Colonic mucosa (tissue), 4 donors: ENCODE measurements around the gene EVA1C. TPM values are rescaled to one million over a fixed set of nuclear protein-coding genes. Genes with fewer than 3 reads are reported as not detected.

Source experiments
- DNase-seq: peaks from one replicate; pipeline ENCODE4 v3.0.0-alpha.2; 2020
- H3K27ac ChIP-seq: fragments of 200-600 bp; one replicate; pipeline ENCODE4 v1.8.0; 2021
- H3K27me3 ChIP-seq: fragments of 200-600 bp; one replicate; pipeline ENCODE4 v1.8.0; 2021
- H3K36me3 ChIP-seq: fragments of 200-600 bp; one replicate; pipeline ENCODE4 v1.8.0; 2021
- H3K4me1 ChIP-seq: fragments of 200-600 bp; one replicate; pipeline ENCODE4 v1.8.0; 2021; ENCODE audit warnings: mild to moderate bottlenecking
- H3K4me3 ChIP-seq: fragments of 200-600 bp; one replicate; pipeline ENCODE4 v1.8.0; 2021
- H3K9ac ChIP-seq, 2 donors: one replicate each; pipeline ENCODE4 v1.7.0; 2013; ENCODE audit warnings: control low read depth in 2 of 2, low read depth in 2 of 2, low read length in 2 of 2
- H3K9me3 ChIP-seq: fragments of 200-600 bp; one replicate; pipeline ENCODE4 v1.8.0; 2021
- CTCF ChIP-seq: fragments of 200-600 bp; IDR thresholded peaks from one replicate; pipeline ENCODE4 v1.8.0; 2022; ENCODE audit warnings: antibody characterized with exemption, mild to moderate bottlenecking
- intact Hi-C: fragments of 100-400 bp; cut with DNase I; formaldehyde crosslinking; loops from one replicate; pipeline ENCODE4 v1.14.1; 2022
- total RNA-seq, 2 donors: library from RNA; stranded (reverse); fragmentation: NEBNext Ultra II Directional in 1 of 2; extraction: Animal tissue kit (Norgen Biotek cat#: 25700) in 1 of 2; gene quantifications; one replicate each; pipeline ENCODE4 v1.2.1, GENCODE V29; 2021
- donor health status: healthy.
- donor health status: DM: no; HTN: no; CAD: no.
- donor health status: DM: no; HTN: no; CAD: no.

EVA1C gene
- total RNA-seq, 2 donors from 2014 or later = 7.3 to 9.9 TPM

- no peaks in the 10 kb centered on the region for H3K9me3 ChIP-seq
- no peak overlapping the region for H3K27ac ChIP-seq
- TF ChIP-seq CTCF = no peak
- intact Hi-C loops = no loop called here
- H3K4me3 ChIP-seq = peak overlapping the region; percentile 100
- H3K9ac ChIP-seq = peak overlapping the region in 1 of 2 donors; percentile 61
- no peak for DNase-seq
- H3K36me3 ChIP-seq = no peaks in the 10 kb centered on the region
- peaks cover 9% of the 10 kb centered on the region for H3K4me1 ChIP-seq
- no peaks in the 10 kb centered on the region for H3K27me3 ChIP-seq
These were observed 20.8 kb upstream of the EVA1C start for GRCh38 chr21:32391755-32392154.

DNA sequence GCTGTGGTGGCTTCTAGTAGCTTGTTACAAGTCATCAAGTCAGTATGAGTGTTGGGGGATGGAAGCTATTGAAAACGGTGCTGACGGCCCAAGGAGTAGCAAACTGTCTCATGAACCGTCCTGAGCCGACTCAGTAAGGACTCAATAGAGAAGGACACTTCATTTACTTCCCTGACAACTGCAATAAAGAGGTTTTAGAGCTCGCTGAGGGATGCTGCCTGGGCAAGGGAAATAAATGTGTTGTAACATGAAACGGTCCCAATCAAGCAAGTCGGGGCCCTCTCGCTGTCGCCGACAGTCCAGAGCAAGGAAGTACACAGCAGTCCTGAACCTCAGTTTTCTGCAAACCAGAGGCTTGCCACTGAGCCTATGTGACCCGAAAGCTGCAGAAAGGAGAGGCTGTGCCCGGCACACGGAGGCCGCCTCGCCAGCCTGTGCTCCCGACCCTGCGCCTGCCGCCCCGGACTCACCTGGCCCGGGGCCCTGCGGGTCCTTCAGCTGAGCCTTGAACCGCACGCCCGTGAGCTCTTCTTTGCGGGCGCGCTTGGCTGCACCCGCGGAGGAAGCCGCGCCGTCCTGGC, 20.1 kb upstream of the EVA1C start:
- TF ChIP-seq CTCF = no peak
- Histone ChIP-seq H3K9ac (peak overlapping the region; percentile 54 to 61), H3K36me3 (no peaks in the 10 kb centered on the region), H3K4me3 (peak overlapping the region; percentile 100), H3K4me1 (peaks cover 9% of the 10 kb centered on the region), H3K27ac (no peak overlapping the region), H3K9me3 (no peaks in the 10 kb centered on the region), H3K27me3 (no peaks in the 10 kb centered on the region)
- intact Hi-C loops = no loop called here
- DNase-seq = no peak

DNA sequence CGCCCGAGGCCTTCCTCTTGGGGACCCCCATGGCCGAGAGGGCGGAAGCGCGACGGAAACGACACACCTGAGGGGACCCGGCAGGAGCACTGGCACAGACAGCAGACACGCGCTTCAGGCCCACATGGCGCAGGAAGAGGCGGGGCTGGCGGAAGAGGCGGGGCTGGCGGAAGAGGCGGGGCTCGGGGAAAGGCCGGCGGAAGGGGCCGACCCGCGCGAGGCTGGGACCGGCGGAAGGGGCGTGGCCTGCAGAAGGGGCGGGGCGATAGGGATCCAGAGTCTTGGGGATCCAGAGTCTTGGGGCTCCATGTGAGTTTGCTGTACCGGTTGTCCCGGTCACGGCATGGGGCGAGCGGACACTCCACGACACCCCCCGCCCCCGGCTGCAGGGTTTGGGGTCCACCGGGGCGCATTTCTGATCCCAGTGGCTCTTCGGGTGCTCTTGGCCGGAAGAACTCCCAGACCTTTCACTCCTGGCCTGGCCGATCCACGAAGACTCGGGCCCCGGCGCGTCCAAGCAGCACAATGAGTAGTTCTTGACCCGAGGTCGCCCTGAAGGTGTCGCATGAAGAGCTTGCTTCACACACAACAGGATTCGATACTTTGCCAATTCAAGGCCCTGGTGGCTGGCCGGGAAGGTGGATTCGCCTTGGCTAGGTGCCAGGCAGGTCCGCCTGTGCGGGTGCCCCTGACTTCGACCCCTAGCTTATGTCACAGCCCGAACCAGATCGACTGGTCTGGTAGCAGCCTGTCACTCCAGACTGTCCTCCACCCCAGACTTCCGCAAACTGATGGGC, 19.4 kb upstream of the EVA1C start, which contains the start of gene URB1:
URB1 (minus strand) TSS at position 133 of the 797 bp plus-strand sequence; CDS start at position 31, 102 bp downstream.
- TF ChIP-seq CTCF = no peak
- peak; percentile 97 for DNase-seq
- intact Hi-C loops = no loop called here
- Histone ChIP-seq H3K4me3 (peak within 1 kb of the TSS; percentile 100), H3K9me3 (no peaks in the 10 kb centered on the region), H3K27ac (peak within 1 kb of the TSS; percentile 72), H3K27me3 (no peaks in the 10 kb centered on the region), H3K36me3 (no peaks in the 10 kb centered on the region), H3K4me1 (peaks cover 9% of the 10 kb centered on the region), H3K9ac (peak within 1 kb of the TSS; percentile 75 to 77)

- H3K36me3 ChIP-seq = no peaks in the 10 kb centered on the region
- H3K9me3 ChIP-seq = no peaks in the 10 kb centered on the region
- peak overlapping the region; percentile 72 for H3K27ac ChIP-seq
- peaks cover 9% of the 10 kb centered on the region for H3K4me1 ChIP-seq
- TF ChIP-seq CTCF = no peak
- H3K9ac ChIP-seq = peak overlapping the region; percentile 75 to 77
- intact Hi-C loops = no loop called here
- H3K4me3 ChIP-seq = peak overlapping the region; percentile 100
- no peaks in the 10 kb centered on the region for H3K27me3 ChIP-seq
- no peak for DNase-seq
These were observed 18.9 kb upstream of the EVA1C start for GRCh38 chr21:32393677-32394001.

DNA sequence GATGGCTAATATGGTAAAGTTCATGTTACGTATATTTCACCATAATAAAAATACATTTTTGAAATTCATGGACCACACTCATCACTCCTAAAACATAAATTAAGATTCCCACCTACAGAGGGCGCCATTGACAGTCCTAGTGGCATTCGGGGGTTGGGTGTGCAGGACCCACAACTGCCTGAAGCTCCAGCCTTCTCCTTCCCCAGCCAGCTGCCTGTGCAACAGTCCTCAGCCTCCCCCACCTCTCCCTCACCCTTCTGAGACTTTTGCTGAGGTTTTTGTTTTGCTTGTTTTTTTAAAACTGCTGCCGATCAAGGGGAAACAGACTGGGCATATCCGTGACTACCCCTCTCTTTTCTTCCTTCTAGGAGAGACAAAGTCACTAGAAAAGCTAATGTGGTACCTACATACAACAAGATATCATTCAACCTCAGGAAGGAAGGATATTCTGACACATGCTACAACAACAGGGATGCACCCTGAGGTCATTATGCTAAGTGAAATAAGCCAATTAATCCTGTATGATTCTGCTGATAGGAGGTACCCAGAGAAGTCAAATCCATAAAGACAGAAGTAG, 9.2 kb upstream of the EVA1C start:
- Histone ChIP-seq H3K9ac (no peak overlapping the region), H3K4me3 (no peak overlapping the region), H3K4me1 (no peaks in the 10 kb centered on the region), H3K36me3 (no peaks in the 10 kb centered on the region), H3K27ac (no peak overlapping the region), H3K9me3 (no peaks in the 10 kb centered on the region), H3K27me3 (no peaks in the 10 kb centered on the region)
- peak; percentile 70 for DNase-seq
- intact Hi-C loops = loop anchor here (5.0 kb wide), 1 partner anchor 199 kb away; no protein-coding TSS in a partner anchor
- peak; percentile 62 for TF ChIP-seq CTCF
